ENCODE measurements around the gene EHD2.
"Not testable (repeated sequence)": the region's sequence is repeated elsewhere in the genome, so short reads cannot be mapped to it uniquely, and the experiment has no call there.

The EHD2 gene

DNA sequence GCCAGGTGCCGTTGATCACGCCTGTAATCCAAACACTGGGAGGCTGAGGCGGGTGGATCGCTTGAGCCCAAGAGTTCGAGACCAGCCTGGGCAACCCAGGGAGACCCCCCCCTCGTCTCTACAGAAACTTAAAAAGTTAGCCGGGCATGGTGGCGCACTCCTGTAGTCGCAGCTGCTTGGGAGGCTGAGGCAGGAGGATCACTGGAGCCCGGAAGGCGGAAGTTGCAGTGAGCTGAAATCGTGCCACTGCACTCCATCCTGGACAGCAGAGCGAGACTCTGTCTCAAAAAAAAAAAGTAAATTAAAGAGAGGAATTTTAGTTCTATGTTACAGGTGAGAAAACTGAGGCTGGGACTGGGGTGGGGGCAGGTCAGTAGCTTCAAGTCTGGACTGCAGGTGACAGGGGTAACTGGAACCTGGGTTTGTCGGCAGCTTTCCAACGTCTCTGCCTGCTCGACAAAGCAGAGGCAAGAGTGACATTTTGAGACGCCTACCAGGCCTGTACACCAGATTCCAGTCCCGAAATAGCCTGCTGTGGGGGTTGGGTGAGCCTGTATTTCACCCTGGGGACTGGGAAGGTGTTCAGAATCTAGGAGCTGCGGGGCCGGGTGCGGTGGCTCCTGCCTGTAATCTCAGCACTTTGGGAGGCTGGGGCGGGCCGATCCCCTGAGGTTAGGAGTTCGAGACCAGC, 66.4 kb downstream of the EHD2 start:
- no peak for DNase-seq (ENCODE audit: low read depth, low spot score)
- in situ Hi-C loops (cut with HindIII; ENCODE audit: low sequenced_read_pairs), result no loop called here
- H3K4me3 ChIP-seq (ENCODE audit: low read depth, low read length), result peak overlapping the region; percentile 95
- TF ChIP-seq, protein P1, sequence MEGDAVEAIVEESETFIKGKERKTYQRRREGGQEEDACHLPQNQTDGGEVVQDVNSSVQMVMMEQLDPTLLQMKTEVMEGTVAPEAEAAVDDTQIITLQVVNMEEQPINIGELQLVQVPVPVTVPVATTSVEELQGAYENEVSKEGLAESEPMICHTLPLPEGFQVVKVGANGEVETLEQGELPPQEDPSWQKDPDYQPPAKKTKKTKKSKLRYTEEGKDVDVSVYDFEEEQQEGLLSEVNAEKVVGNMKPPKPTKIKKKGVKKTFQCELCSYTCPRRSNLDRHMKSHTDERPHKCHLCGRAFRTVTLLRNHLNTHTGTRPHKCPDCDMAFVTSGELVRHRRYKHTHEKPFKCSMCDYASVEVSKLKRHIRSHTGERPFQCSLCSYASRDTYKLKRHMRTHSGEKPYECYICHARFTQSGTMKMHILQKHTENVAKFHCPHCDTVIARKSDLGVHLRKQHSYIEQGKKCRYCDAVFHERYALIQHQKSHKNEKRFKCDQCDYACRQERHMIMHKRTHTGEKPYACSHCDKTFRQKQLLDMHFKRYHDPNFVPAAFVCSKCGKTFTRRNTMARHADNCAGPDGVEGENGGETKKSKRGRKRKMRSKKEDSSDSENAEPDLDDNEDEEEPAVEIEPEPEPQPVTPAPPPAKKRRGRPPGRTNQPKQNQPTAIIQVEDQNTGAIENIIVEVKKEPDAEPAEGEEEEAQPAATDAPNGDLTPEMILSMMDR (IDR thresholded peaks at IDR 0.05; ENCODE audit: low read depth, low read length), result no peak

DNA sequence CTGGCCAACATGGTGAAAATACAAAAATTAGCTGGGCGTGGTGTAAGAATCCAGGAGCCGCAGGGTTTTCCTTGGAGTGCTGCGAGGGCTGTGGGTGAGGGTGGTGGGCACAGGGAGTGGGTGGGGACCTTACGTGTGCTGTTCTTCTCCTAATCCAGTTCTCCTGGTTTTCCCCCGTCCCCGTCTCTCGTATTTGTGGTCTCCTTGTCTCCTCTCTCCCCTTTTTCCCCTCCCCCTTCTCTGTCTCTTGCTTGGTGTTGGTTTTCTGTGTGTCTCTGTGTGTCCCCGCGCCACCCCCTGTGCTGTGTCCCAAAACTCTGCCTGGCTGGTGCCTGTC, 67.0 kb downstream of the EHD2 start:
- TF ChIP-seq, protein P1 (IDR thresholded peaks at IDR 0.05; ENCODE audit: low read depth, low read length), result no peak
- DNase-seq (ENCODE audit: low read depth, low spot score), result no peak
- in situ Hi-C loops (cut with HindIII; ENCODE audit: low sequenced_read_pairs), result no loop called here
- H3K4me3 ChIP-seq (ENCODE audit: low read depth, low read length), result peak overlapping the region; percentile 95

- no peak overlapping the region for H3K4me3 ChIP-seq (ENCODE audit: low read depth, low read length)
- in situ Hi-C loops (cut with HindIII; ENCODE audit: low sequenced_read_pairs), result no loop called here
- no peak for DNase-seq (ENCODE audit: low read depth, low spot score)
- TF ChIP-seq, protein P1 (IDR thresholded peaks at IDR 0.05; ENCODE audit: low read depth, low read length), result no peak
These were observed 68.5 kb downstream of the EHD2 start for GRCh38 chr19:47781590-47782262.

DNA sequence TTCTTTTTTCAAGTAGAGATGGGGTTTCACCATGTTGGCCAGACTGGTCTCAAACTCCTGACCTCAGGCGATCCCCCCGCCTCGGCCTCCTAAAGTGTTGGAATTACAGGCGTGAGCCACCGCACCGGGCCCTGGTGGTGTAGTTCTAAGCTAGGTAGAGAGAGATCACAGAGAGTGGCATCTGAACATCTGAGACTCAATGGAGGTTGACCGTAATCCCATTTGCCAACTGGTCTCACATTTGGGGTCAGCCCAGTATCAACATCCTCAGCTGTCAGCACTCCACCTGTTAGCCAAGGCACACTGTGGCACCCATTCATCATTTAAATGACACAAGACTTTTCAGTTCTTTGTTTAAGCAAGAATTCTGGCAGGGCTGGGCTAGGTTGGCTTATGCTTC, 73.3 kb downstream of the EHD2 start:
- no peak for DNase-seq (ENCODE audit: low read depth, low spot score)
- TF ChIP-seq, protein P1 (IDR thresholded peaks at IDR 0.05; ENCODE audit: low read depth, low read length), result no peak
- in situ Hi-C loops (cut with HindIII; ENCODE audit: low sequenced_read_pairs), result no loop called here
- no peak overlapping the region for H3K4me3 ChIP-seq (ENCODE audit: low read depth, low read length)

DNA sequence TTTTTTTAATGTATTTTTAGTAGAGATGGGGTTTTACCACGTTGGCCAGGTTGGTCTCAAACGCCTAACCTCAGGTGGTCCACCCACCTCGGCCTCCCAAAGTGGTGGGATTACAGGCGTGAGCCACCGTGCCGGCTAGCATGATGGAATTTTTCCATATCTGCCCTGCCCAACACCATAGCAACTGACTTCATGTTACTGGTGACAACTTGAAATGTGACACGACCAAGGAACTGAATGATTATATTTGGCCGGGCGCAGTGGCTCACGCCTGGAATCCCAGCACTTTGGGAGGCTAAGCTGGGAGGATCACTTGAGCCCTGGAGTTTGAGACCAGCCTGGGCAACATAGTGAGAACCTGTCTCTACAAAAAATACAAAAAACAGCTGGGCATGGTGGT, 74.1 kb downstream of the EHD2 start:
- DNase-seq (ENCODE audit: low read depth, low spot score); H3K4me3 ChIP-seq (ENCODE audit: low read depth, low read length); in situ Hi-C loops (cut with HindIII; ENCODE audit: low sequenced_read_pairs): not testable (repeated sequence)

GRCh38 chr19:47789811-47790210, 76.6 kb downstream of the EHD2 start:
- DNase-seq (ENCODE audit: low read depth, low spot score); H3K4me3 ChIP-seq (ENCODE audit: low read depth, low read length); in situ Hi-C loops (cut with HindIII; ENCODE audit: low sequenced_read_pairs): not testable (repeated sequence)

- peak; percentile 50 for DNase-seq (ENCODE audit: low read depth, low spot score)
- in situ Hi-C loops (cut with HindIII; ENCODE audit: low sequenced_read_pairs), result no loop called here
- TF ChIP-seq, protein P1 (IDR thresholded peaks at IDR 0.05; ENCODE audit: low read depth, low read length), result peak; percentile 90
- no peak overlapping the region for H3K4me3 ChIP-seq (ENCODE audit: low read depth, low read length)
These were observed 77.2 kb downstream of the EHD2 start for GRCh38 chr19:47790398-47790814.
